T-helper 17 cell (primary cell): Measurements from ENCODE around the gene KIAA1217. TPM values are rescaled to one million over a fixed set of nuclear protein-coding genes. Genes with fewer than 3 reads are reported as not detected.

ENCODE experiments used
- ATAC-seq: fragments of 150-1000 bp; cut with Tn5 transposase; 2 replicates; pipeline ENCODE4 v1.10.0; 2021; ENCODE audit warnings: mild to moderate bottlenecking, moderate library complexity
- DNase-seq, 3 donors: peaks; one replicate each; pipeline versions ENCODE4 v3.0.0 to v3.0.0-alpha.2; 2020 to 2021
- H3K9me3 ChIP-seq: one replicate; pipeline ENCODE4 v1.7.0; 2013; ENCODE audit warnings: low read length, mild to moderate bottlenecking; ENCODE audit not compliant: control insufficient read depth, poor library complexity, severe bottlenecking
- H3K27ac Mint-ChIP-seq: one replicate; pipeline ENCODE4 v1.8.0; 2022; ENCODE audit warnings: mild to moderate bottlenecking, moderate library complexity, mixed read lengths
- H3K27me3 Mint-ChIP-seq: one replicate; pipeline ENCODE4 v1.8.0; 2022; ENCODE audit warnings: mixed read lengths
- H3K36me3 Mint-ChIP-seq: one replicate; pipeline ENCODE4 v1.8.0; 2022; ENCODE audit warnings: low read depth, mixed read lengths
- H3K4me1 Mint-ChIP-seq: one replicate; pipeline ENCODE4 v1.8.0; 2022; ENCODE audit warnings: mild to moderate bottlenecking, mixed read lengths
- H3K4me3 Mint-ChIP-seq: one replicate; pipeline ENCODE4 v1.8.0; 2022; ENCODE audit warnings: mild to moderate bottlenecking, moderate library complexity, mixed read lengths
- total RNA-seq, 4 donors: library from RNA in 2 of 4; stranded (reverse) in 2 of 4; gene quantifications; one replicate each; pipeline ENCODE4 v1.2.3 and lab custom pipeline; 2022 to 2026

The KIAA1217 gene
- total RNA-seq, 2 donors from 2014 or later: 0.39 to 0.85 TPM

DNA sequence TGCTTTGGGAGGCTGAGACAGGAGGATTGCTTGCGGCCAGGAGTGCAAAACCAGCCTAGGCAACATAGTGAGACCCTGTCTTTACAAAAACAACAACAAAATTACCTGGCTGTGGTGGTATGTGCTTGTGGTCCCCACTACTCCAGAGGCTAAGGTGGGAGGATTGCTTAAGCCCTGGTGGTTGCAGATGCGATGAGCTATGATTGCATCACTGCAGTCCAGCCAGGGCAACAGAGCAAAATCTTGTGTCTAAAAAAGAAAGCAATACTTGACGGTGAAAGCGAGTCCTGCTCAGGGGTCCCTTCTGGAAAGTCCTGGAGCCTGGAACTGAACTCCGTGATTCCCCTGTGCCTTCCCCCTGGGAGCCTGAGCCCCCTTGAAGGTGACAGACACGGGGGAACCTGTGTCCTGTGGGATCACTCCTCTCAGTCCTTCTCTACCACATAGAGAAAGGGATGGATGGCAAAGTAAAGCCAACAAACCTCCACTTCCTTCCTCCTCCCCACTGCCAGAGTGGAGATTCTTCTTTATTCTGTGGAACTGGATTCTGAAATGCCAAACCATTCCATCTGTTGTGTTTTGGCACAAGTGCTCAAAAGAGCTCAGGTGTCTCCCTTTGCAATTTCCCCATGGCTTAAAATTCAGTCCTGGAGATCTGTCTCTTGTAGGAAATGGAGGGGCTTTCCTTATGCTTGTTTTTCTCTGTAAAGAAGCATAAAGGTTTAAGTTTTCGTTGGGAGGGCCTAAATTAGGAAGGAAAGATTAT, 50.6 kb downstream of the KIAA1217 start:
- H3K4me3 Mint-ChIP-seq: no peak overlapping the region

DNA sequence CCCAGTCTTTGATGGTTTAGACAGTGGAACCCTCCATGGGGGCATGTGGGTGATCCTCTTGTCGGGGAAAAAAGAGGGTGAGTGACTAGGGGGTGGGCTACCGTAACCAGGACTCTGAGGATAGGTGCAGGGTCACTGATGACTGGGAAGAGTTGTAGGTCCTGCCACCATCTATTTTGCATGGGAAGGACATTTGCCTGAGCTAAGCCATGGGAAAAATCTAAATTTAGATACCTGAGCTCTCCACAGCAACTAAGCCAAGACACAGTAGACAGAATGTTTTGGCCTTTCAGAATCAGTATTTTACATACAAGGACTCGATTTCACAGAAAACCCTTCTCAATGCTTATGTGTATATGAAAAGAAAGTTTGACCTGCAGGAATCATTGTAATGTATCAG, 52.7 kb downstream of the KIAA1217 start:
- H3K27ac Mint-ChIP-seq: no peak overlapping the region
- H3K27me3 Mint-ChIP-seq: no peaks in the 10 kb centered on the region
- H3K9me3 ChIP-seq: no peaks in the 10 kb centered on the region
- no peak for ATAC-seq
- H3K4me3 Mint-ChIP-seq: no peak overlapping the region
- H3K36me3 Mint-ChIP-seq: no peaks in the 10 kb centered on the region
- DNase-seq: no peak
- no peaks in the 10 kb centered on the region for H3K4me1 Mint-ChIP-seq

More for the DNA sequence above, 50.6 kb downstream of the KIAA1217 start:
- no peaks in the 10 kb centered on the region for H3K4me1 Mint-ChIP-seq
- ATAC-seq (no peak), DNase-seq (no peak)
- H3K27me3 Mint-ChIP-seq: peaks cover 6% of the 10 kb centered on the region
- no peak overlapping the region for H3K27ac Mint-ChIP-seq
- H3K36me3 Mint-ChIP-seq: no peaks in the 10 kb centered on the region
- no peaks in the 10 kb centered on the region for H3K9me3 ChIP-seq

DNA sequence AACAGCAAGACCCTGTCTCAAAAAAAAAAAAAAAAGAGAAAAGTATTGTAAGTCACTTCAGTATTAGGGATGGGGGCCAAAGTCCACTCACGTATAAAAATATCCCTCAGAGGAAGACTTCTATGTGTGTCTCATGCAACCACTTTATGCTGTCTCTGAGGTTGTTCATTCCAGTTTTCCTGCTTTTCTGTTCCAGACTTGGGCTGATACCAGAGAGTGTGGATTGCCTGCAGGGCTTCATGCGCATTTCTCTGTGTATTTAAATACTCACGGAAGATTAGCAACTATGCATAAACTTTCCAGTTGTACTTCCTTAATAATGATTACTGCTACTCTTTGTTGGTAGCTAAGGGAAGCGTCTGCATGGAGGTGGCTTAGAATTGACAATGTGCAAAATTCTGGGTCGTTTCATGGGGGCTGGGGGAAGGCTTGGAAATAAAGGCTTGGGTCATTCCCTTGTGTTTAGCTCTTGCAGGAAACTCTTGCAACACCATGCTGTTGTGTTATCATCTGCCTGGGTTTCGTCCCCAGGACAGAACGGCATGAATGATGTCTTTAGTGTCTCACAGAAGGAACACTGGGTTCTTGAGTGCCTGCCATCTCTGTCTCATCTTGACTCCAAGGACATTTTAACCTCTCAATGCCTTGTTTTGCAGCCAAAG, 54.1 kb downstream of the KIAA1217 start:
- no peaks in the 10 kb centered on the region for H3K36me3 Mint-ChIP-seq
- no peak overlapping the region for H3K27ac Mint-ChIP-seq
- ATAC-seq: no peak
- no peaks in the 10 kb centered on the region for H3K4me1 Mint-ChIP-seq
- no peaks in the 10 kb centered on the region for H3K27me3 Mint-ChIP-seq
- no peak for DNase-seq
- no peak overlapping the region for H3K4me3 Mint-ChIP-seq
- H3K9me3 ChIP-seq: no peaks in the 10 kb centered on the region

DNA sequence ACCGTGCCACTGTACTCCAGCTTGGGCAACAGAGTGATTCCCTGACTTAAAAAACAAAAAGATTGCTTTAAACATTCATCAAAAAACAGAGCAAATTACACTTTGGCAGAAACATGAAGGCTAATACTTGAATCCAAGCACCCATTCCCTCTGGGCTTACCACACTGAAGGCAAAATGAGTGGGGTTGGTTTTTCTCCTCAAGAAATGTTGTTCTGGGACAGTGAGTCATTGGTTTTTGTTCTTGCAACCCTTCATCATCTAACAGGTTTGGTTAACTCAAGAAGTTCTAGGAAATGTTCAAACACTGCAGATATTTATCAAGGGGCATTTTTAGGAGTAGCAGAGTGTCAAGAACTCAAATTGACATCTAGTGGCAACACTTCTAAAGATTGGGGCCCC, 60.5 kb downstream of the KIAA1217 start:
- H3K9me3 ChIP-seq: no peaks in the 10 kb centered on the region
- no peak overlapping the region for H3K4me3 Mint-ChIP-seq
- no peak for DNase-seq
- no peak for ATAC-seq
- no peaks in the 10 kb centered on the region for H3K36me3 Mint-ChIP-seq
- no peak overlapping the region for H3K27ac Mint-ChIP-seq
- H3K4me1 Mint-ChIP-seq: no peaks in the 10 kb centered on the region
- H3K27me3 Mint-ChIP-seq: no peaks in the 10 kb centered on the region

DNA sequence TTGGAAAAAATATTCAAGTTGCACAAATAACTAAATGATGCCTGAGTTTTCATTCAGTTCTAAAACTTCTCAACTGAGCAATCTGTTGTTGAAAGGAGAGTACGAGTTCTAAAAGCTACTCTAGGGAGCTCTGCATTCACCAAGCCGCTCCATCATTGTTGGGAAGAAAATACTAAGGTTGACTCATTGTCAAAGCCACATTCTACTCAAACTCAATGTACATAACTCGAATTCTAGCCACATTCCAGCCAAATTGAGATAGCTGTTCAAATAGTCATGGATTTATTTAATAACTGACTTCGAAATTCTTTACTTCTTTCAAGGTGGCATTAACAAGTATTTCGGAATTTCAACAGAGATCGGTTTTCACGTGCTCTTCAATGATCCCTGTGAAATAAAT, 63.4 kb downstream of the KIAA1217 start:
- no peaks in the 10 kb centered on the region for H3K9me3 ChIP-seq
- no peaks in the 10 kb centered on the region for H3K4me1 Mint-ChIP-seq
- H3K27ac Mint-ChIP-seq: no peak overlapping the region
- H3K36me3 Mint-ChIP-seq: no peaks in the 10 kb centered on the region
- DNase-seq (no peak), ATAC-seq (no peak)
- H3K4me3 Mint-ChIP-seq: no peak overlapping the region
- no peaks in the 10 kb centered on the region for H3K27me3 Mint-ChIP-seq

DNA sequence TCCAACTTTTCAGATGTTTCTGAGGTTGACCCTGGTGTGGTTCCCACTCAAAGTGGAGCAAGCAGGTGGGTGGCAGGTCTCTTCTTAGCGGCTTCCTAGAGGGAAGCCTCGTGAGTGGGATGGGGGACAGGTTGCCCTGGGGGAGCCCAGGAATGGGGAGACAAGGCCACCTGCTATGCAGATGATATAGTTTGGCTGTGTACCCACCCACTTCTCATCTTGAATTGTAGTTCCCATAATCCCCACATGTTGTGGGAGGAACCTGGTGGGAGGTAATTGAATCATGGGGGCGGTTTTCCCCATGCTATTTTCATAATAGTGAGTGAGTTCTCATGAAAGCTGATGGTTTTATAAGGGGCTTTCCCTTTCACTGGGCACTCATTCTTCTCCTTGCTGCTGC, 68.3 kb downstream of the KIAA1217 start:
- DNase-seq (no peak), ATAC-seq (no peak)
- H3K4me3 Mint-ChIP-seq: no peak overlapping the region
- no peaks in the 10 kb centered on the region for H3K4me1 Mint-ChIP-seq
- H3K27ac Mint-ChIP-seq: no peak overlapping the region
- no peaks in the 10 kb centered on the region for H3K27me3 Mint-ChIP-seq
- H3K36me3 Mint-ChIP-seq: peaks cover 2% of the 10 kb centered on the region
- H3K9me3 ChIP-seq: no peaks in the 10 kb centered on the region

DNA sequence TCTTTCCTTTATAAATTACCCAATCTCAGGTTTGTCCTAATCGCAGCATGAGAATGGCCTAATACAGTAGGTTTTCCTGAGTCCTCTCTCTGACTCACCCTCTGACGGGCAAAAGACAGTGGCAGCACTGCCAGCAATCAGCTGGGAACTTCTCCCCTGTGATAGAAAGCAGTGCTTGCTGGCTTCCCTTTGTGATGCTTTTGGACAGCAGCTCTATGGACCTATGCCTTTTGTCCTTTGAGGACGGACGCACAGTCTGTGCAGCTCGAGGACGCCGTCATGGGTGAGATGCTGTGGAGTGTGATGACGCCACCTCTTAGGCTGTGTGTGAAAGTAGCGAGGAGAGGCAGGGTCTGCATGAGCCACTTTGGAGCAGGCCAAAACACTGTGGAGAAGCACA, 68.8 kb downstream of the KIAA1217 start:
- no peak overlapping the region for H3K27ac Mint-ChIP-seq

DNA sequence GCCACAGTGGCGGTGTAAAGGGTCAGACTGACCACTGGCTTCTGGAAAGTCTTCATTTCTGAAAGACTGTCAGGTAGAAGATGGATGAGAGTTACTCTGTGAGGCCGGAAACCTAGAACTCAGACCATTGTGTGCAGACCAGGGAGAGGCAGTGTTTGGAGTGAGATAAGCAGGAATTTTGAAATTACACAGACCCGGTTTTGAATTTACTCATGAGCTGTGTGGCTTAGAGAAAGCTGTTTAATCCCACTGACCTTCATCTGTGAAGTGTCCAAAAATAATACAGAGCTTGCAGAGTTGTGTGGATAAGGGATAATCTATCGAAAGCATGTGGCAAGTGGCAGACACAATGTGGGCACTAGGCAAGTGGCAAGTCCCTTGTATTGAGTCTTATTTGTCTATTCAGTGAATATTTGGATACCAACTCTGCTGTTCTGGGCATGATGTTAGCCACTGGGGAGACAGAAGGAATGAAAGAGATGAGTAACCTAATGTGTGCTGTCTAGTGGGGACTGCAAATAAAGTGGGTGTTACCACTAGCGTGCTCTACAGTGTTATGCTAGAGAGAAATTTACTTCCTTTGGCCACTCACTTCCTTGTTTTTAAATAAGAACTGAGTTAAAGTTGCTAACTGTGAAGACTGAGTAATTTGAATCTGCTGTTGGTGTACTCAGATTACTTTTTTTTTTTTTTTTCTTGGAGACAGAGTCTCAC, 69.4 kb downstream of the KIAA1217 start:
- DNase-seq (no peak), ATAC-seq (no peak)
- Mint-ChIP-seq H3K4me3 (no peak overlapping the region), H3K4me1 (no peaks in the 10 kb centered on the region), H3K27me3 (no peaks in the 10 kb centered on the region), H3K27ac (no peak overlapping the region), H3K36me3 (peaks cover 2% of the 10 kb centered on the region)
- H3K9me3 ChIP-seq: no peaks in the 10 kb centered on the region

More for the DNA sequence above, 68.8 kb downstream of the KIAA1217 start:
- Mint-ChIP-seq H3K4me3 (no peak overlapping the region), H3K27me3 (no peaks in the 10 kb centered on the region), H3K4me1 (no peaks in the 10 kb centered on the region), H3K36me3 (peaks cover 2% of the 10 kb centered on the region)
- DNase-seq (no peak), ATAC-seq (no peak)
- H3K9me3 ChIP-seq: no peaks in the 10 kb centered on the region

DNA sequence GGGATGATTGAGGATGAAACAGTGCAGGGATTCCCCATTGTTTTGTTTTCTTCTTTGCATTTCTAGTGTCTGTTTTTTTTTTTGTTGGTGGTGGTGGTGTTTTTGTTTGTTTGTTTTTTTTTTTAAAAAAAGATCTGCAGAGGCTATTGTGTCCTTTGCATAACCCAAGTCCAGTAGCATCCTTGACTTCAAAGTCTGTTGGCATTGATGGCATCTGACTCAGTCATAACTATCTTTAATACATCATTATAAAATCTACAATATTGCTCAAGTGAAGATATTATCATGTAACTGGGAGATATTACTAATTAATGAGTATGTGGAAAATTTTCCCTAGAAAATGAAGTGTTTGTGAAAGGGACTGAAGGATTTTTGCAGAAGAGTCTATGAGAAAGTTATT, 70.2 kb downstream of the KIAA1217 start:
- Mint-ChIP-seq H3K36me3 (peaks cover 2% of the 10 kb centered on the region), H3K4me1 (no peaks in the 10 kb centered on the region), H3K27ac (no peak overlapping the region), H3K27me3 (no peaks in the 10 kb centered on the region), H3K4me3 (no peak overlapping the region)
- no peaks in the 10 kb centered on the region for H3K9me3 ChIP-seq
- no peak for ATAC-seq
- no peak for DNase-seq

DNA sequence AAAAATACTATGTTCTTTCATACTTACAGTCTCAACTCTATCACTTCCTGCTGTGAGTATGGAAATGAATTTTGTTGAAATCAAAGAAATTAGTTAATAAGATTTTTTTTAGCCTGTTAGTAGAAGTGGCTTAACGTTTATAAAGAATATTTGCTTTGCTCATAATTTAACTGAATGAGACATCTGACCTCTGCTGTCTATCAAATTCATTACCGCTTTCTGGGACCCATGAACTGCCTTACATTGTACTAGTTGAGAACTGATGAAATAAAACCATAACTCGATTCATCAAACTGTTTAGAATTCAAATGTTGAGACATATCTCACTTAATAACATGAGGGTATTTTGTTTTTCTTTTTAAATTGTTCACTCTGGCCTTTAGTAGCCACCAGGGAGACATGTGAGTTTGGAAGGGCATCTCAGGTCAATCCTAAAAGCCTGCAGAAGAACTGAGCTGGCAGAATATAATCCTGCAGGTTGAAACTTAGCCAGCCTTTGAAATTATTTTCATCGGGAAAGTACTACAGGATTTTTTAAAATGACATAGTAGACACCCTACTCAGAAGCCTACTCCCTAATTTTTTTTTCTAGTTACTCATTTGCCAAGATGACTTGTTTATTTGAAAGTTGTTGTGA, 78.7 kb downstream of the KIAA1217 start:
- H3K4me1 Mint-ChIP-seq: no peaks in the 10 kb centered on the region
- no peaks in the 10 kb centered on the region for H3K36me3 Mint-ChIP-seq
- no peak overlapping the region for H3K4me3 Mint-ChIP-seq
- no peaks in the 10 kb centered on the region for H3K27me3 Mint-ChIP-seq
- ATAC-seq (no peak), DNase-seq (no peak)
- H3K27ac Mint-ChIP-seq: no peak overlapping the region
- H3K9me3 ChIP-seq: no peaks in the 10 kb centered on the region

DNA sequence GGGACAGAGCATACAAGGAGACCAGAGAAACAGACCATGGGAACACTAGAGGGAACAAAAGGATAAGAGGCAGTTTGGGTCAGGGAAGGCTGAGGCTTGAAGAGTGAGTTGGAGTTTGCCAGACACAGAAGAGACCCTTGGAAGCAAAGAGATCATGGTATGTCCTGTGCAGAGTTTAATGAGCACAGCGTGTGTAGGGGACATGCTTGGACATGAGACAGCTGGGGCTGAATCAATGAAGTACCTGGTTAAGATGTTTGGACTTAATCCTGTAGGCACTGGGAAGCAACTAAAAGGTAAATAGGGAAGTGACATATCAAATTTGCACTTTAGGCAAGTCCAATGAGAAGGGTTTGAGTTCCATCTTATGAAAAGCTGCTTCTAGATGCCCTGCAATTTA, 79.6 kb downstream of the KIAA1217 start:
- Mint-ChIP-seq H3K27me3 (no peaks in the 10 kb centered on the region), H3K27ac (no peak overlapping the region), H3K36me3 (no peaks in the 10 kb centered on the region), H3K4me3 (no peak overlapping the region), H3K4me1 (no peaks in the 10 kb centered on the region)
- DNase-seq (no peak), ATAC-seq (no peak)
- H3K9me3 ChIP-seq: no peaks in the 10 kb centered on the region

DNA sequence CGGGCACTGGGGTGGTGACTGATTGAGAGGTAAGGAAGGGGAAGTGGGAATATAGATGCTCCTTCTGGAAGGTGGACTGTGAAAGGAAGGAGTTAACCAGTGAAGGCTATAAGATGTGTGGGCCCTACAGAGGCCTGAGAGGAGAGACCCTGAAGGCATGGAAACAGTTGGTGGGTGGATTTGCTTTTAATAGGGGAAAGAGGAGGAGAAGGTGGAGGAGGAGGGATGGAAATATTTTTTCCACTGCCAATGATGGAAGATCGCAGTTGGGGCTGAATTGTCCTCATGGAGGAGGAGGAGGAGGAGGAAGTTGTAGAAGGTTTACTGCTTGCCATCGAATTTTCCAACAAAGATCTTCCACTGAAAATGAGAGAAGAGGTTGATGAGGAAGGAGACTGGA, 80.3 kb downstream of the KIAA1217 start:
- no peaks in the 10 kb centered on the region for H3K4me1 Mint-ChIP-seq
- no peaks in the 10 kb centered on the region for H3K27me3 Mint-ChIP-seq
- DNase-seq (no peak), ATAC-seq (no peak)
- H3K4me3 Mint-ChIP-seq: no peak overlapping the region
- no peaks in the 10 kb centered on the region for H3K36me3 Mint-ChIP-seq
- H3K27ac Mint-ChIP-seq: no peak overlapping the region
- H3K9me3 ChIP-seq: no peaks in the 10 kb centered on the region
